Ovary (tissue), 9 donors: ENCODE measurements around the gene DCBLD1. TPM values are rescaled to one million over a fixed set of nuclear protein-coding genes. Genes with fewer than 3 reads are reported as not detected.

Experiments used
- DNase-seq, 5 donors: peaks; one replicate each; pipeline ENCODE4 v3.0.0-alpha.2; 2019 to 2020
- H3K27ac ChIP-seq, 2 donors: fragments of 200-600 bp; one replicate each; pipeline versions ENCODE4 v1.5.1 to v1.8.0; 2019 to 2022
- H3K27me3 ChIP-seq: fragments of 200-600 bp; one replicate; pipeline ENCODE4 v1.8.0; 2022
- H3K36me3 ChIP-seq: fragments of 200-600 bp; sonication (generic); one replicate; pipeline ENCODE4 v1.5.1; 2019
- H3K4me1 ChIP-seq: one replicate; pipeline ENCODE4 v1.8.1; 2013; ENCODE audit warnings: mild to moderate bottlenecking, moderate library complexity; ENCODE audit not compliant: insufficient read depth
- H3K4me3 ChIP-seq: fragments of 200-600 bp; sonication (generic); one replicate; pipeline ENCODE4 v1.5.1; 2017
- H3K9me3 ChIP-seq, 2 donors: fragments of 200-600 bp in 1 of 2; sonication (generic) in 1 of 2; one replicate each; pipeline versions ENCODE4 v1.5.1 to v1.8.1; 2013 to 2019; ENCODE audit warnings: mild to moderate bottlenecking in 1 of 2, moderate library complexity in 1 of 2
- EP300 ChIP-seq: sonication (generic); formaldehyde crosslinking; IDR thresholded peaks from one replicate; pipeline ENCODE4 v1.6.1; 2017; ENCODE audit warnings: antibody characterized with exemption
- POLR2A ChIP-seq: fragments of 450-650 bp; IDR thresholded peaks from one replicate; pipeline ENCODE4 v1.6.1; 2017; ENCODE audit warnings: antibody characterized with exemption, mild to moderate bottlenecking, moderate library complexity
- WGBS, 3 donors: extraction: QIAGEN DNeasy Blood & Tissue Kit in 1 of 3; methylation state at CpG; one replicate each; pipeline versions ENCODE4 v1.1.5 to v1.1.7; 2013 to 2017; 5-methylcytosine and 5-hydroxymethylcytosine counted together
- intact Hi-C, 4 donors: fragments of 100-400 bp; cut with DNase I; formaldehyde crosslinking; loops; one replicate each; pipeline versions ENCODE4 v1.11.0 to v1.15.1; 2022 to 2023
- polyA plus RNA-seq, 2 donors: library from polyadenylated mRNA; stranded (reverse); fragments of 200-250 nt in 1 of 2; fragments of 350-450 nt in 1 of 2; fragmentation: Illumina TruSeq in 1 of 2; extraction: RNeasy Lipid Tissue Mini Kit (QIAGEN cat#74804) in 1 of 2; gene quantifications; one replicate each; pipeline ENCODE4 v1.2.3, GENCODE V29; 2013 to 2014
- total RNA-seq, 7 donors: library from RNA; depleted of rRNA in 2 of 7; stranded (reverse); fragments of >200 nt in 2 of 7; fragmentation: NEBNext Ultra II Directional in 3 of 7; extraction: Animal tissue kit (Norgen Biotek cat#: 25700) in 3 of 7; gene quantifications; one replicate each; pipeline versions ENCODE4 v1.1.0 to v1.2.4, GENCODE V29; 2016 to 2023
- TF ChIP-seq, protein P1 (sequence below), 3 donors: fragments of 450-650 bp in 2 of 3; fragments of 200-600 bp in 1 of 3; IDR thresholded peaks; one replicate each; pipeline versions ENCODE4 v1.5.1 to v1.8.0; 2016 to 2022; ENCODE audit warnings: antibody characterized with exemption in 3 of 3, mild to moderate bottlenecking in 1 of 3
- donor health status: DM: no; HTN: no; CAD: no; lungs with moderate emphysema.
- donor health status: DM: no; HTN: no; CAD: no.
- donor health status: Bipolar disorder and iron deficiency.
- donor health status: DM: yes; HTN: yes; CAD: no.
- donor health status: DM: no; HTN: no; CAD: no.
- donor health status: DM: yes; HTN: yes; CAD: no.

Gene DCBLD1
- total and polyA plus RNA-seq, 9 donors: 2.3 to 9.2 (median 3.3) TPM

DNA sequence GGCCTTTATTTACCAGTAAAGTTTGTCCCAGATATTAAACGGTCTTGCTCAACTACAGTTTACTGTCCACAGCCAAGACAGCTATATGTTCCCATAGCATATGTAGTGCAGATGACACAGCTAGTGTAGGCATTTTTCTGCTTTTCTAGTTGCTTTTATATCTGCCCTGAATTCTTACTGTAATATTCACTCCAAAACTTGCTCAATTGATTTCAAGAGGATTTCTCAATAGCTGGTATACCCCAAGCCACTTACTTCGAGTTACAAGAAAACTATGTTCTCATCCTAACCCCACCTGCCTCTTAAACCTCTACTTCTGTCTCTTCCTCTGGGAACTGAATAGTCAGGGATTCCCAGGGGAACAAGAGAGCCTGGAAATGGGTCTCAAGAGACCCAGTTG, 37.9 kb upstream of the DCBLD1 start:
- DNase-seq: no peak
- Histone ChIP-seq H3K36me3 (no peaks in the 10 kb centered on the region), H3K4me1 (no peaks in the 10 kb centered on the region), H3K27ac (no peak overlapping the region), H3K27me3 (no peaks in the 10 kb centered on the region), H3K4me3 (no peak overlapping the region), H3K9me3 (no peaks in the 10 kb centered on the region)
- WGBS, 3 donors: 67 to 71% (median 69%) methylated on average over 2 of the region's 2 CpGs
- intact Hi-C loops: no loop called here
- TF ChIP-seq EP300 (no peak), POLR2A (no peak)
- TF ChIP-seq, protein P1, sequence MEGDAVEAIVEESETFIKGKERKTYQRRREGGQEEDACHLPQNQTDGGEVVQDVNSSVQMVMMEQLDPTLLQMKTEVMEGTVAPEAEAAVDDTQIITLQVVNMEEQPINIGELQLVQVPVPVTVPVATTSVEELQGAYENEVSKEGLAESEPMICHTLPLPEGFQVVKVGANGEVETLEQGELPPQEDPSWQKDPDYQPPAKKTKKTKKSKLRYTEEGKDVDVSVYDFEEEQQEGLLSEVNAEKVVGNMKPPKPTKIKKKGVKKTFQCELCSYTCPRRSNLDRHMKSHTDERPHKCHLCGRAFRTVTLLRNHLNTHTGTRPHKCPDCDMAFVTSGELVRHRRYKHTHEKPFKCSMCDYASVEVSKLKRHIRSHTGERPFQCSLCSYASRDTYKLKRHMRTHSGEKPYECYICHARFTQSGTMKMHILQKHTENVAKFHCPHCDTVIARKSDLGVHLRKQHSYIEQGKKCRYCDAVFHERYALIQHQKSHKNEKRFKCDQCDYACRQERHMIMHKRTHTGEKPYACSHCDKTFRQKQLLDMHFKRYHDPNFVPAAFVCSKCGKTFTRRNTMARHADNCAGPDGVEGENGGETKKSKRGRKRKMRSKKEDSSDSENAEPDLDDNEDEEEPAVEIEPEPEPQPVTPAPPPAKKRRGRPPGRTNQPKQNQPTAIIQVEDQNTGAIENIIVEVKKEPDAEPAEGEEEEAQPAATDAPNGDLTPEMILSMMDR (IDR thresholded peaks at IDR 0.05): no peak

DNA sequence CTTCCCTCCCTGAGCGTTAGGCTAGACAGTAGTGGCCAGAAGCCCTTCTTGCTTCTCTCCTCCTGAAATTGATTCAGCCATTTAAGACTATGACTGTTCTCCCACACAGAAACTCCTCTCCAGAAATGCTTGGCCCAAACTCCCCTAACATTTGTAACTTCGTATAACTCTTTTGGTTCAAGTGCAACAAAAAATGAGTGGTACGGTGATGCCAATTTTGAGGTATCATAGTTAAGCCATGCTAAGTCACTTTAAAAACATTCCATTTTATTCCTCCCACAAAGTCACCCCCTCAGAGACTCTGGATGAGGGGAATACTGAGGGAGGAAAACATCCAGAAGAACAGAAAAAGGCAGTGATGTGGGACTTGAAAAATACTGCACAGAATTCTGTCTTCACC, 35.6 kb upstream of the DCBLD1 start:
- Histone ChIP-seq H3K4me1 (no peaks in the 10 kb centered on the region), H3K36me3 (no peaks in the 10 kb centered on the region), H3K27ac (no peak overlapping the region), H3K9me3 (no peaks in the 10 kb centered on the region), H3K27me3 (no peaks in the 10 kb centered on the region), H3K4me3 (no peak overlapping the region)
- no peak for DNase-seq
- intact Hi-C loops: loop anchor here in 2 of 4 donors (5.0 kb wide), 1 partner anchor 110 kb away; no protein-coding TSS in a partner anchor
- TF ChIP-seq POLR2A (no peak), EP300 (no peak)
- TF ChIP-seq, protein P1 (IDR thresholded peaks at IDR 0.05): no peak
- WGBS, 3 donors: 34 to 45% (median 38%) methylated on average over 3 of the region's 3 CpGs

DNA sequence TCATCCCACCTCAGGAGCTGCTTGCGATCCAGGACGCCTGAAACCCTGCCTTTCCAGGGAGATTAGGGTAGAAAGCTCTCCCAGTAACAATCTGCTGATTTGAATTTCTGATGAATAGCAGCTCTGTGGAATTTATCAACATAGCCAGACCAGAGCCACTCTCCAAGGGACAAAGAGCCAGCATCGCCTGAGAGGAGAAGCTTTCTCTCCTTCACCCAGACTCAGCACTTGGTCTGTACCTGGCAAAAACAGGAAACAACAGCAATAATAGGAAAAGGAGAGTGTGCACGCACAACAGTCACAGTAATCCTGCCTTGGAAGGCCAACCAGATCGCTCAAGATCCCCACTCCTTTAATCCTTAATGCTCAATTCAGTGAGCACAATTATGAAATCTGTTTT, 34.5 kb upstream of the DCBLD1 start:
- Histone ChIP-seq H3K9me3 (no peaks in the 10 kb centered on the region), H3K36me3 (no peaks in the 10 kb centered on the region), H3K27ac (no peak overlapping the region), H3K4me1 (no peaks in the 10 kb centered on the region), H3K4me3 (no peak overlapping the region), H3K27me3 (no peaks in the 10 kb centered on the region)
- TF ChIP-seq EP300: no peak
- TF ChIP-seq, protein P1 (IDR thresholded peaks at IDR 0.05): no peak
- no peak for TF ChIP-seq POLR2A
- DNase-seq: no peak
- 51 to 59% (median 52%) methylated on average over 5 of the region's 5 CpGs for WGBS, 3 donors
- intact Hi-C loops: loop anchor here in 2 of 4 donors (5.0 kb wide), 1 partner anchor 109 kb away; no protein-coding TSS in a partner anchor

DNA sequence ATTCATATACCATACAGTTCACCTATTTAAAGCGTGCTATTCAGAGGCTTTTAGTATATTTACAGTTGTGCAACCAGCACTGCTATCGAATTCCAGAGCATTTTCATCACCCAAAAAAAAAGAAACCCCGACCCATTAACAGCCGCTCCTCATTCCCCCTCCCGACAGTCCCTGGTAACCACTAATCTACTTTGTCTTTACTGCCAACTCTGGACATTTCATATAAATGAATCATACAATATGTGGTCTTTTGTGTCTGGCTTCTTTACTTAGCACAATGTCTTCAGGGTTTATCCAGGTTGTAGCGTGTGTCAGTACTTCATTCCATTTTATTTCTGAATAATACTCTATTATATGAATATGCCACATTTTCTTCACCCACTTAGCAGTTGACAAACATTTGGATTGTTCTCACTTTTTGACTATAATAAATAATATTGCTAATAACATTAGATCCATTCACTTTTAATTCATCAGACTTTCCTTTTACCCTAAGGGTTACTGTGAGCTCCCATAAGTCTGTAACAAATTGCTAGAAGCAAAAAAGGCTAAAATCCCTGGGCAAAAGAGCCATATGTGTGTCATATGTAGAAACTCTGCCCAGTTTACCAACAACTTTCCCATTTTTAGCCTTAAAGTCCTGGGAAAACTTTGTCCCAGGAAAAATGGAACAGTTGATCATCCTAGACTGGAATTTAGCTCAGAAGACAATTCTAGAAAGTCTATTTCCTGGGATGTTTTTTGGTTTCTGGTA, 33.6 kb upstream of the DCBLD1 start:
- H3K27ac ChIP-seq: no peak overlapping the region
- intact Hi-C loops: loop anchor here in 2 of 4 donors (5.0 kb wide), 1 partner anchor 108 kb away; no protein-coding TSS in a partner anchor
- 13 to 17% (median 17%) methylated on average over 6 of the region's 6 CpGs for WGBS, 3 donors

More for the DNA sequence above, 33.6 kb upstream of the DCBLD1 start:
- no peaks in the 10 kb centered on the region for H3K4me1 ChIP-seq
- no peaks in the 10 kb centered on the region for H3K36me3 ChIP-seq
- no peak for DNase-seq
- H3K4me3 ChIP-seq: no peak overlapping the region
- no peaks in the 10 kb centered on the region for H3K9me3 ChIP-seq
- TF ChIP-seq, protein P1 (IDR thresholded peaks at IDR 0.05): no peak
- TF ChIP-seq EP300: no peak
- TF ChIP-seq POLR2A: no peak
- H3K27me3 ChIP-seq: no peaks in the 10 kb centered on the region
